ENCODE results near the gene ZNF195. TPM values are rescaled to one million over a fixed set of nuclear protein-coding genes. Genes with fewer than 3 reads are reported as not detected.

ZNF195 gene
- total and polyA plus RNA-seq, 8 donors: 10.4 to 35.2 (median 12.7) TPM

GRCh38 chr11:3381794-3382193 is 2.8 kb upstream of the ZNF195 start:
- Histone ChIP-seq H3K36me3 (peaks cover 6 to 26% (median 20%) of the 10 kb centered on the region in 4 donors), H3K9me3 (no peaks in the 10 kb centered on the region), H3K27me3 (no peaks in the 10 kb centered on the region), H3K4me3 (peak overlapping the region in 1 of 4 donors; percentile 27), H3K27ac (no peak overlapping the region), H3K4me1 (peaks cover 8 to 50% (median 22%) of the 10 kb centered on the region in 4 donors)
- TF ChIP-seq POLR2AphosphoS5 (IDR thresholded peaks at IDR 0.05): no peak
- TF ChIP-seq EP300 (IDR thresholded peaks at IDR 0.05): no peak
- no peak for TF ChIP-seq POLR2A (IDR thresholded peaks at IDR 0.05)
- TF ChIP-seq CTCF (IDR thresholded peaks at IDR 0.05): no peak
- intact Hi-C loops (cut with DNase I; ENCODE audit: low total_unique reads): no loop called here
- no peak for DNase-seq
- WGBS, 5 donors: 68 to 82% (median 74%) methylated on average over 5 of the region's 5 CpGs

GRCh38 chr11:3380706-3381545 is 2.0 kb upstream of the ZNF195 start:
- Histone ChIP-seq H3K27ac (peak overlapping the region in 1 of 5 donors; percentile 18), H3K9me3 (no peaks in the 10 kb centered on the region), H3K27me3 (no peaks in the 10 kb centered on the region), H3K4me3 (peak overlapping the region in 3 of 4 donors; percentile 22 to 27 (median 27)), H3K36me3 (peaks cover 6 to 20% (median 14%) of the 10 kb centered on the region in 4 donors), H3K4me1 (peaks cover 8 to 58% (median 29%) of the 10 kb centered on the region in 4 donors)
- intact Hi-C loops (cut with DNase I; ENCODE audit: low total_unique reads): no loop called here
- WGBS, 5 donors: 40 to 55% (median 45%) methylated on average over 12 of the region's 12 CpGs
- DNase-seq: peak in 1 of 2 donors; percentile 48
- TF ChIP-seq EP300 (IDR thresholded peaks at IDR 0.05) (no peak), POLR2A (IDR thresholded peaks at IDR 0.05) (no peak), POLR2AphosphoS5 (IDR thresholded peaks at IDR 0.05) (no peak), CTCF (IDR thresholded peaks at IDR 0.05) (no peak)

GRCh38 chr11:3375552-3375951 is 3.4 kb downstream of the ZNF195 start:
- H3K27me3 ChIP-seq: no peaks in the 10 kb centered on the region
- 84 to 94% (median 89%) methylated on average over 4 of the region's 4 CpGs for WGBS, 5 donors

More at GRCh38 chr11:3375552-3375951, 3.4 kb downstream of the ZNF195 start:
- TF ChIP-seq EP300 (IDR thresholded peaks at IDR 0.05) (no peak), CTCF (IDR thresholded peaks at IDR 0.05) (no peak), POLR2AphosphoS5 (IDR thresholded peaks at IDR 0.05) (no peak), POLR2A (IDR thresholded peaks at IDR 0.05) (no peak)
- Histone ChIP-seq H3K27ac (no peak overlapping the region), H3K4me3 (no peak overlapping the region), H3K9me3 (no peaks in the 10 kb centered on the region), H3K36me3 (peaks cover 3 to 49% (median 44%) of the 10 kb centered on the region in 4 donors), H3K4me1 (peaks cover 8 to 50% (median 36%) of the 10 kb centered on the region in 4 donors)
- intact Hi-C loops (cut with DNase I; ENCODE audit: low total_unique reads): no loop called here
- DNase-seq: no peak
